Measurements from ENCODE around the gene ITSN1. TPM values are rescaled to one million over a fixed set of nuclear protein-coding genes. Genes with fewer than 3 reads are reported as not detected.
"Not testable (repeated sequence)": the region's sequence is repeated elsewhere in the genome, so short reads cannot be mapped to it uniquely, and the experiment has no call there.

Gene ITSN1
- total RNA-seq, 2 experiments from 2014 or later = 3.6 to 6.6 TPM

DNA sequence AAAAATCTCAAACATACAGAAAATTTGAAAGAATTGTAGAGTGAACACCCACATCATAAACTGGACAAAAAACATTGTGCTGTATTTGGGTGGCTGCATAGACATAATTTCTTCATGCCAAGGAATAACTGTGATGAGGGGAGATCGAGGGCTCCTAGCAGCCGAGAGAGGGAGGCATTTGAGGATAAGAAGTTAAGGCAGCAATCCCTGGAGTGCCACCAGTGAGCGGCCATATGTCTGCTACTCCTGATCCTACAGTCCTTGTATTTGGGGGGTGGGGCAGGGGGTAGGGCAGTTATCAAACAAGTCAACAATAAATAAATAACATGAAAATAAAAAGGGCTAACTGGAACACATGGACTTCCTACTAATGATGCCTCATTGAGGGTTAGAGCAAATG, 218.8 kb downstream of the ITSN1 start:
- no peak for DNase-seq
- Mint-ChIP-seq H3K4me3 (no peak overlapping the region), H3K27ac (no peak overlapping the region), H3K4me1 (no peaks in the 10 kb centered on the region), H3K27me3 (no peaks in the 10 kb centered on the region), H3K36me3 (no peaks in the 10 kb centered on the region), H3K9me3 (no peaks in the 10 kb centered on the region)

DNA sequence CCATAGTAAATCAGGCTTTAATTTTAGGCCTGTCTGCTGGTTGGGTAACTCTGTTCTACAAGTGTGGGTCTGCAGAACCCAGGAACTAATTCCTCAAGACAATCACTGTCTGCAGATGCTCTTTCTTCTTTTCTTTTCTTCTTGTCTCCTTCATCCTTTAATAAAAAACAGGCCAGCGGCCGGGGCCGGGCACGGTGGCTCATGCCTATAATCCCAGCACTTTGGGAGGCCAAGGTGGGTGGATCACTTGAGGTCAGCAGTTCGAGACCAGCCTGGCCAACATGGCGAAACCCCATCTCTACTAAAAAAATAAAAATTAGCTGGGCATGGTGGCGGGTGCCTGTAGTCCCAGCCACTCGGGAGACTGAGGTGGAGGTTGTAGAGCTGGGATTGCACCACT, 220.9 kb downstream of the ITSN1 start:
- H3K27me3 Mint-ChIP-seq, H3K27ac Mint-ChIP-seq, H3K4me1 Mint-ChIP-seq, DNase-seq, H3K4me3 Mint-ChIP-seq, H3K36me3 Mint-ChIP-seq, H3K9me3 Mint-ChIP-seq: not testable (repeated sequence)

DNA sequence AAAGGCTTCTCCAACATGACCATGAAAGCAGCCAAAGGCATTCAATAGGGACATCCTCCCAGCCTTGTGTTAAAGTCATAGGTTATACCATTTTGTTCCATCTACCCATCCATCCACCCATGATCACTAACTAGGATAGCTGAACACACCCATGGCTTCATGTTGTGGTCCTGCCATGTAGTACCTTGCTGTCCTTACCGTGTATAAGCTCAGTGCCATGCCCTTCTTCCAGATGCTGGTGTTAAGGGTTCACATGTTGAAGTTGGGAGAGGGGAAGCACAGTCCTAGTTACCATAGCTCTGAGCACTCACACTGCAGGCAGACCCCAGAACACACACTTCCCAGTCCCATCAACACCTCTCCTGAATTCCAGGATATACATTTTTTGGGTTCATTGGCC, 221.8 kb downstream of the ITSN1 start:
- H3K27me3 Mint-ChIP-seq = no peaks in the 10 kb centered on the region
- DNase-seq = no peak
- H3K36me3 Mint-ChIP-seq = no peaks in the 10 kb centered on the region
- H3K9me3 Mint-ChIP-seq = no peaks in the 10 kb centered on the region
- no peak overlapping the region for H3K27ac Mint-ChIP-seq
- no peak overlapping the region for H3K4me3 Mint-ChIP-seq
- no peaks in the 10 kb centered on the region for H3K4me1 Mint-ChIP-seq

DNA sequence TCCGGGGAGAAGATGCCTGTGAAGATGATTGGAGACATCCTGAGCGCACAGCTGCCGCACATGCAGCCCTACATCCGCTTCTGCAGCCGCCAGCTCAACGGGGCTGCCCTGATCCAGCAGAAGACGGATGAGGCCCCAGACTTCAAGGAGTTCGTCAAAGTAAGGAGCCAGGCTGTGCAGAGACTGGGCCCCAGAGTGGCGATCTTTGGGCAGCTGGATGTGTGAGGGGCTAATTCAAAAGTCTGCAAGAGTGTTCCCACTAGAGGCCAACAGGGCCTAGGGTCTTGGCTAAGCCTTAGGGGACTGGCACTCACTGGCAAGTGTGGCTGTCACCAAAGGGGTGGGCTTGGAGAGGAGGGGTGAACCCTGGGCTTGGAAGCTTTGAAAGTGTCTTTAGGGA, 222.9 kb downstream of the ITSN1 start:
- Mint-ChIP-seq H3K27ac (no peak overlapping the region), H3K9me3 (no peaks in the 10 kb centered on the region), H3K4me1 (no peaks in the 10 kb centered on the region), H3K36me3 (no peaks in the 10 kb centered on the region), H3K27me3 (no peaks in the 10 kb centered on the region), H3K4me3 (no peak overlapping the region)
- no peak for DNase-seq

DNA sequence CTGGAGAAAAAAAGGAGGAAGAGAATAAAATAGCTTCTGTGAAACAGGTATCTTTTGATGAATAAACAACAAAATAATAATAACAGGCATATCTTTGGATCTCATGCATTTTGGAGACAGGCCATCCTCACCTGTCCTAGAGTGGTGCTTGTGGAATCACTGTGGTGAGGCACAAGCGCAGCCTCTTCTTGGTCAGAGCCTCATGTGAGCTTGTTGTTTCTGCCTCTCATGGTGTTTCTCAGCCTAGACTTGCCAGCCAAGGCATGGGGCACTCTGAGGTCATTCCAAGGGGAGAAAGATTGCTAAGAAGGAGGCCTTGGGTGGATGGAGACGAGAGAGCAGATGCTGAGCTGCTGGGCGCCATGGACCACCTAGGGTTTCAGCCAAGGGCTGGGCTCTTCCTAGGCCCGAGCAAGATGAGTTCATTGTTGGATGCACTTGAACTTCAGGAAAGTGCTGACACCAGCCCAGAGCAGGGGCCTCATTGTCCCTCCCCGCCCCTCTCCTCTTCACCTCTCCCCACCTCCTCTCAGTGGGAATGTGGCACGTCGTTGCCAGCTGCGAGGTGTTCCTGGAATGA, 223.8 kb downstream of the ITSN1 start:
- DNase-seq = no peak
- H3K27me3 Mint-ChIP-seq = no peaks in the 10 kb centered on the region
- no peak overlapping the region for H3K27ac Mint-ChIP-seq
- H3K9me3 Mint-ChIP-seq = no peaks in the 10 kb centered on the region
- H3K4me1 Mint-ChIP-seq = no peaks in the 10 kb centered on the region
- no peaks in the 10 kb centered on the region for H3K36me3 Mint-ChIP-seq
- H3K4me3 Mint-ChIP-seq = no peak overlapping the region

DNA sequence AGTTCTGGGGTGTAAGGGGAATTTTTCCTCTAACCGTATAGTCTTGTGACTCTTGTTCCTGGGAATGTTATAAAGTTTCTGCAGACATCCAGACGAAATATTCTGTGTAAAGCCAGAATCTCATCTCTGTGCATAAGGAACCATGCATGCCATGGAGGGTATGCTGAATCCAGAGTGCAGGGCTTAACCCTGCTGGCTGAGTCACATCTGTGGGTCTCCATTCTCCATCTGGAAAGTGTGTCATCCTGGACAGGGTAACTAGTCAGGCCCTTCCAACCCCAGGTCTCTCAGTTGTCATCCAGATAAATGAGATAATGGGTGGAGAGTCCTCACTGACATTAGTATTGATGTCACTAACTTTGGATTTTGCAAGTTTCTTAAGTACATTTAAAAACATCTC, 224.5 kb downstream of the ITSN1 start:
- H3K27ac Mint-ChIP-seq = no peak overlapping the region
- no peak for DNase-seq
- no peaks in the 10 kb centered on the region for H3K36me3 Mint-ChIP-seq
- no peaks in the 10 kb centered on the region for H3K4me1 Mint-ChIP-seq
- H3K27me3 Mint-ChIP-seq = no peaks in the 10 kb centered on the region
- H3K4me3 Mint-ChIP-seq = no peak overlapping the region
- no peaks in the 10 kb centered on the region for H3K9me3 Mint-ChIP-seq

DNA sequence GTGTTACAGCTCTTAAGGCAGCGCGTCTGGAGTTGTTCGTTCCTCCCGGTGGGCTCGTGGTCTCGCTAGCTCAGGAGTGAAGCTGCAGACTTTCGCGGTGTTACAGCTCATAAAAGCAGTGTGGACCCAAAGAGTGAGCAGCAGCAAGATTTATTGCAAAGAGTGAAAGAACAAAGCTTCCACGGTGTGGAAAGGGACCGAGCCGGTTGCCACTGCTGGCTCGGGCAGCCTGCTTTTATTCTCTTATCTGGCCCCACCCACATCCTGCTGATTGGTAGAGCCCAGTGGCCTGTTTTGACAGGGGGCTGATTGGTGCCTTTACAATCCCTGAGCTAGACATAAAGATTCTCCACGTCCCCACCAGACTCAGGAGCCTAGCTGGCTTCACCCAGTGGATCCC, 225.6 kb downstream of the ITSN1 start:
- not testable (repeated sequence) for H3K4me1 Mint-ChIP-seq, DNase-seq, H3K36me3 Mint-ChIP-seq, H3K27me3 Mint-ChIP-seq, H3K9me3 Mint-ChIP-seq, H3K27ac Mint-ChIP-seq
- H3K4me3 Mint-ChIP-seq = peak overlapping the region; percentile 71

DNA sequence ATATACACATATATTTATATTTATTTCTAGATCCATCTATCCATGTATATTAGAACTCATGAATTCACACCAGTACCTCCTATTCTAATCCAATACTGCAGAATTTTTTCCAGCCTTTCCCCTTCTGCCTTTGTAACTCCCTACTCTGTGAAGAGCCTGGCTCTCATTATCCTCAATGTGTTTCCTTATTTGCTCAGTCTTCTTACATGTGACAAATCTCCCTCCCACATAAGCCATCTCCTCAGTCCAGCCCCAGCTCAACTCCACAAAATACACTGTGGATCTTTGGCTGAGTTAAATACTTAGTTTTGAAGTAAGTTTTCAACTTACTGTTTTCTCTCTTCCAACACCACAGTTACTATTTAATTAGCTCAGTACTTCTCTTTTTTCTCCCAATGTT, 227.6 kb downstream of the ITSN1 start:
- no peaks in the 10 kb centered on the region for H3K9me3 Mint-ChIP-seq
- H3K27ac Mint-ChIP-seq = no peak overlapping the region
- H3K4me3 Mint-ChIP-seq = no peak overlapping the region
- no peaks in the 10 kb centered on the region for H3K36me3 Mint-ChIP-seq
- DNase-seq = no peak
- H3K27me3 Mint-ChIP-seq = no peaks in the 10 kb centered on the region
- no peaks in the 10 kb centered on the region for H3K4me1 Mint-ChIP-seq

DNA sequence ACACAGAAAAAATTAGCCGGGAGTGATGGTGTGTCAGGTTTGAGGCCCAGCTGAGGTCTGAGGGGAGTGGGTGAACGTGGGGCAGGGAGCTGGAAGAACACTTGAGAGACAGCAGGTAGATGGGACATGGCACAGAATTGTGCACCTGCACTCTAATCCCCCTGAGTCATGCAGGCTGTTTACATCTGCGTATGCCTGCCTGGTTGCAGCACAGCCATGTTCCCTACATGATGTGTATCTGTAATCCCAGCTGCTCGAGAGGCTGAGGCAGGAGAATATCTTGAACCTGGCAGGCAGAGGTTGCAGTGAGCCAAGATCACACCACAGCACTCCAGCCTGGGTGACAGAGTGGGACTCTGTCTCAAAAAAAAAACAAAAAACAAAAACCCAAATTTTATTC, 228.5 kb downstream of the ITSN1 start:
- Mint-ChIP-seq H3K9me3 (no peaks in the 10 kb centered on the region), H3K27ac (no peak overlapping the region), H3K4me1 (no peaks in the 10 kb centered on the region), H3K4me3 (no peak overlapping the region), H3K27me3 (no peaks in the 10 kb centered on the region), H3K36me3 (no peaks in the 10 kb centered on the region)
- DNase-seq = no peak

DNA sequence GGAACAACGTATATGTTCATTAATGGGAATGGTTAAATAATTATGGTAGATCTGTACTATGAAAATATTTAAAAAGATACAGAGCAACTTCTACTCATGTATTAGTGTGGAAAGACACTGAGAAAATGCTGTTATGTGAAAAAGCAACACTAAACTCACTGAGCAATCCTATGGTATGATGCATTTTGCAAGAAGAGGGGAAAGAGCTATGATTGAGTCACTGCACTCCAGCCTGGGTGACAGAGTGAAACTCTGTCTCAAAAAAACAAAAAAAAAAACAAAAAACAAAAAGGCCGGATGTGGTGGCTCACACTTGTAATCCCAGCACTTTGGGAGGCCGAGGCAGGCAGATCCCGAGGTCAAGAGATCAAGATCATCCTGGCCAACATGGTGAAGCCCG, 228.9 kb downstream of the ITSN1 start:
- H3K27ac Mint-ChIP-seq = no peak overlapping the region
- no peaks in the 10 kb centered on the region for H3K4me1 Mint-ChIP-seq
- no peaks in the 10 kb centered on the region for H3K36me3 Mint-ChIP-seq
- DNase-seq = no peak
- no peaks in the 10 kb centered on the region for H3K27me3 Mint-ChIP-seq
- H3K4me3 Mint-ChIP-seq = no peak overlapping the region
- H3K9me3 Mint-ChIP-seq = no peaks in the 10 kb centered on the region

DNA sequence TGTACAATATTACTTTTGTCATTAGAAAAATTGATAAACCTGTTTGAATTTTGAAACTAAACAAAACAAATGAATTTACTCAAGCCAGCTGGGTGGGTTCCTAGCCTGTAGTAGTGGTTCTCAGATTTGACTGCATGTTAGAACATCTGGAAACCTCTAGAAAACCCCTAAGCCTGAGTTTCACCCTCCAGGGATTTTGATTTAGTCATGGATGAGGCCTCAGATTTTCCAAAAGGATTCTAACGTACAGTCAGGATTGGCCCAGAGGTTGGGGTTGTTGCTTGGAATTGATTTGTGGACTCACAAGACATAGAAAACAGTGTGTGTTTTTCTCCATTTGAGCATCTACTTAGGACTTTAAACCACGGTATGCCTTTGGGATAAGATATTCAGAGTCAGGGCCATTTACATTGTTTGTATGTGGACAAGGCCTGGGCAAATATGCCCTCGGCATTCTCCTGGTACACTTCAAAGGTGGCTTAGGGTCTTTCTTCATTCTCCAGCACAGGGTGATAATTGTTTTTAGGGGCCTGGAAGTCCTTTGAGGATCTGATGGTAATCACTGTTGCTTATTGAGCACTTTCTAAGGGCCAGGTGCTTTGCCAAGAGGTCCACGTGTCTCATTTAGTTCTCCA, 230.7 kb downstream of the ITSN1 start:
- no peak overlapping the region for H3K4me3 Mint-ChIP-seq

DNA sequence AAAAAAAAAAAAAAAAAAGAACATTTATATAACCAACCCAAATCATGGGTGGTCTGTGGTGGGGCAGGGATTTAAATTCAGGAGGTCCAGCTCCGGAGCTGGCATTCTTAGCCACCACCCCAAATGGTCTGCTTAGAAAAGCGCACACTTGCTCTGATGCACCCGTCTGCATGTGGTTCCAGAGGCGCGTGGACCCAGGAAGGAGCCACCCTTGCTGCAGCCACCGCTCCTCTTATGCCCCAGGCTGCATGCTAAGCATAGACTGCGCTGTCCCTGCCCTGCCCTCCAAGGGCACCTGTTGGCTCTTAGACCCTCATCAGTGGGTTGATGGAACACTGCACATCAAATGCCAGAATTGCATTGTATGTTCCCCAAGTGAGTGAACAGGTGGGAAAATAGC, 231.9 kb downstream of the ITSN1 start:
- Mint-ChIP-seq H3K27ac (no peak overlapping the region), H3K36me3 (no peaks in the 10 kb centered on the region), H3K27me3 (no peaks in the 10 kb centered on the region), H3K4me3 (no peak overlapping the region), H3K4me1 (no peaks in the 10 kb centered on the region), H3K9me3 (no peaks in the 10 kb centered on the region)
- no peak for DNase-seq

More for the DNA sequence above, 230.7 kb downstream of the ITSN1 start:
- Mint-ChIP-seq H3K4me1 (no peaks in the 10 kb centered on the region), H3K36me3 (no peaks in the 10 kb centered on the region), H3K9me3 (no peaks in the 10 kb centered on the region), H3K27ac (no peak overlapping the region), H3K27me3 (no peaks in the 10 kb centered on the region)
- DNase-seq = no peak

DNA sequence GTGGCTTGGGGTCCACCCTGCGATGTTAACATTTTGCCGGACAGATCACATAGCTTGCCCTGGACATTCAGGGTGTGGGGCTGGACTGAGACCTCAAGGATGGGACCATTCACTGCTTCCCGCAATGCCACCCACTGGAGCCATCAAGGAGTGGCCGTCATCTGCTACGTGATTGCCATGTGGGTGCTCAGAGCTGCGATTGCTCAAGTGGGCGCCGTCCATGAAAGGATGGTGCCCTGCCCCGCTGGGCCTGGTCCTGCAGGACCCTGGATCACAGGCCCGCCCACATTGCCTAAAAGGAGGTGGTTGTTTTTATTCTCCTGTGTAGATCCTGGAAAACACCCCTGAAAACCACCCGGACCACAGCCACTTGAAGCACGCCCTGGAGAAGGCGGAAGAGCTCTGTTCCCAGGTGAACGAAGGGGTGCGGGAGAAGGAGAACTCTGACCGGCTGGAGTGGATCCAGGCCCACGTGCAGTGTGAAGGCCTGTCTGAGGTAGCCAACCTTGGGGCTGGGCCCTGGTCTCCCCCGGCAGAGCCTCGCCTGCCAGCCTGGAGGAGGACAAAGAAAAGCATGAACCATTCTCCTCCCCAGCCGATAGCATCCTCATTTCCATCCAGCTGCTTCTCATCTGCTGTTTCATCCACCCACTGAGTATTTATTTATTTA, 232.9 kb downstream of the ITSN1 start:
- Mint-ChIP-seq H3K4me3 (no peak overlapping the region), H3K27ac (no peak overlapping the region), H3K27me3 (no peaks in the 10 kb centered on the region), H3K9me3 (no peaks in the 10 kb centered on the region), H3K36me3 (no peaks in the 10 kb centered on the region), H3K4me1 (no peaks in the 10 kb centered on the region)
- no peak for DNase-seq

DNA sequence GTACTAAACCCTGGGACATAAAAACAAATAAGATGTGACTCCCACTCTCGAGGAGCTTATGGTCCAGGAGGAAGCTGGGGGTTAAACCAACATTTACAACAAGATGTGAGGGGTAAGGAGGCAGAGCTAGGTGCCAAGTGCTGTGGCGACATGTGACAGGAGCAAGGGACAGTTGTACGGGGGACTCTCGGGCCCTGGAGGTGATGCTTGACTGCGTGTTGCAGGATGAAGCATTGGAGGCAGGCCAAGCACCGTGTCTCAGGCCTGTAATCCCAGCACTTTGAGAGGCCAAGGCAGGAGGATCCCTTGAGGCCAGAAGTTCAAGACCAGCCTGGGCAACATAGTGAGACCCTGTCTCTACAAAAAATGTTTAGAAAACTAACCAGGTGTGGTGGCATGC, 236.5 kb downstream of the ITSN1 start:
- Mint-ChIP-seq H3K27ac (no peak overlapping the region), H3K36me3 (no peaks in the 10 kb centered on the region), H3K9me3 (no peaks in the 10 kb centered on the region), H3K27me3 (no peaks in the 10 kb centered on the region), H3K4me3 (no peak overlapping the region), H3K4me1 (no peaks in the 10 kb centered on the region)
- no peak for DNase-seq

DNA sequence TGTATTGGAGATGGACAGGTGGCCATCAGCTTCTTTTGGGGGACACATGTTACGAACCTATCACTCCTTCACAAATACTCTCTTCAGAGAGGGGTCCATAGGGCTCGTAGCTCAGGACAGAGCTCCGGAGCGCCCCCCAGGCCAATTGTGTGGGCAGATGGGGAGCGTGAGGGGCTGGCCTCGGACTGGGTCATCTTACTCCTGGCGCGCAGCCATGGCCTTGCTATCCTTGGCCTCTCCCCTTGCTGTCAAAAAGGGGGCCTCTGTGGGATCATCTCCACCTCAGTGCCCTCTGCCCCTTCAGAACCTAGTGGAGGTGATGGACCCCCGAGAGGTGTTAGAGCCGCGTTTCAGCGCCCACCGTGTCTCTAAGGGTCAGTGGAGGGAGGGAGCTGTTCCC, 238.3 kb downstream of the ITSN1 start:
- H3K4me3 Mint-ChIP-seq = no peak overlapping the region
- no peak overlapping the region for H3K27ac Mint-ChIP-seq
- DNase-seq = no peak
- peaks cover 6% of the 10 kb centered on the region for H3K27me3 Mint-ChIP-seq
- no peaks in the 10 kb centered on the region for H3K9me3 Mint-ChIP-seq
- H3K4me1 Mint-ChIP-seq = no peaks in the 10 kb centered on the region
- H3K36me3 Mint-ChIP-seq = no peaks in the 10 kb centered on the region
